B cell (primary cell): ENCODE measurements around the gene CRY1. TPM values are rescaled to one million over a fixed set of nuclear protein-coding genes. Genes with fewer than 3 reads are reported as not detected.

Experiments used
- ATAC-seq: fragments of 200-7000 bp; cut with Tn5 transposase; one replicate; pipeline ENCODE4 v1.10.0; 2021; ENCODE audit warnings: low read depth, mild to moderate bottlenecking, moderate number of reproducible peaks, moderate library complexity
- CTCF ChIA-PET: fragments of 350-600 bp; sonication (Branson Sonifier 250); formaldehyde crosslinking; loops from one replicate; lab custom pipeline; 2021; ENCODE audit warnings: antibody characterized with exemption, inconsistent platforms; lab: Charles Lee
- POLR2A ChIA-PET: fragments of 350-600 bp; sonication (Branson Sonifier 250); formaldehyde crosslinking; loops from one replicate; lab custom pipeline; 2021; ENCODE audit warnings: antibody characterized with exemption; lab: Charles Lee
- DNase-seq: peaks from one replicate; pipeline ENCODE4 v3.0.0; 2013
- H2AFZ ChIP-seq: 2 replicates; pipeline ENCODE4 v1.6.1; 2012; ENCODE audit warnings: mild to moderate bottlenecking, low read depth, low read length; ENCODE audit not compliant: insufficient read depth, poor library complexity, severe bottlenecking
- H3K27ac ChIP-seq, 2 donors: 1 replicate in 1 of 2; 2 replicates in 1 of 2; pipeline ENCODE4 v1.5.1; 2012 to 2013; ENCODE audit warnings: low read length in 2 of 2, mild to moderate bottlenecking in 2 of 2, moderate library complexity in 1 of 2
- H3K27me3 ChIP-seq, 4 experiments: fragments of 200-600 bp in 1 of 4; sonication (generic) in 1 of 4; replicated peaks in 1 of 4; 1 replicate in 2 of 4; 2 replicates in 2 of 4; pipeline versions ENCODE4 v1.6.1 to v1.7.0; 2013 to 2016; ENCODE audit warnings: low read length in 3 of 4, mild to moderate bottlenecking in 2 of 4, mixed read lengths in 1 of 4, moderate library complexity in 1 of 4; ENCODE audit not compliant: insufficient read depth in 4 of 4, control insufficient read depth in 3 of 4; ENCODE audit errors: control extremely low read depth in 1 of 4
- H3K36me3 ChIP-seq, 2 experiments: replicated peaks in 1 of 2; 1 replicate in 1 of 2; 2 replicates in 1 of 2; pipeline versions ENCODE4 v1.6.1 to v1.7.1; 2013; ENCODE audit warnings: low read length in 1 of 2; ENCODE audit not compliant: insufficient read depth in 2 of 2, control insufficient read depth in 1 of 2; ENCODE audit errors: control extremely low read depth in 1 of 2, extremely low read depth in 1 of 2
- H3K4me1 ChIP-seq, 2 donors: fragments of 200-600 bp in 1 of 2; sonication (generic) in 1 of 2; 1 replicate in 1 of 2; 2 replicates in 1 of 2; pipeline versions ENCODE4 v1.5.1 to v1.6.1; 2013 to 2017; ENCODE audit warnings: low read length in 2 of 2; ENCODE audit not compliant: control insufficient read depth in 2 of 2, insufficient read depth in 2 of 2
- H3K4me2 ChIP-seq: replicated peaks from 2 replicates; pipeline ENCODE3; 2012; ENCODE audit warnings: mild to moderate bottlenecking, low read depth, low read length; ENCODE audit not compliant: poor library complexity, severe bottlenecking
- H3K4me3 ChIP-seq, 5 experiments: fragments of 200-600 bp in 1 of 5; sonication (generic) in 1 of 5; 1 replicate in 3 of 5; 2 replicates in 2 of 5; pipeline versions ENCODE4 v1.5.1 to v1.7.0; 2011 to 2016; ENCODE audit warnings: low read length in 4 of 5, mild to moderate bottlenecking in 4 of 5, low read depth in 2 of 5, control low read depth in 1 of 5, moderate library complexity in 1 of 5; ENCODE audit not compliant: insufficient read depth in 1 of 5; ENCODE audit errors: control extremely low read depth in 1 of 5, extremely low read depth in 1 of 5
- H3K79me2 ChIP-seq: fragments of 200-600 bp; sonication (generic); one replicate; pipeline ENCODE4 v1.6.0; 2016; ENCODE audit warnings: low read length; ENCODE audit not compliant: control insufficient read depth, insufficient read depth
- H3K9ac ChIP-seq: fragments of 200-600 bp; sonication (generic); 2 replicates; pipeline ENCODE4 v1.6.1; 2017; ENCODE audit warnings: mild to moderate bottlenecking, low read length, moderate library complexity
- H3K9me3 ChIP-seq, 3 donors: one replicate each; pipeline versions ENCODE4 v1.6.1 to v1.7.1; 2013; ENCODE audit warnings: low read length in 2 of 3; ENCODE audit not compliant: control insufficient read depth in 2 of 3, insufficient read depth in 1 of 3; ENCODE audit errors: control extremely low read depth in 1 of 3
- H4K20me1 ChIP-seq: 2 replicates; pipeline ENCODE4 v1.6.0; 2012; ENCODE audit warnings: mild to moderate bottlenecking, low read length; ENCODE audit not compliant: insufficient read depth, control insufficient read depth, poor library complexity, severe bottlenecking
- H3K27ac Mint-ChIP-seq: one replicate; pipeline ENCODE4 v1.8.0; 2021; ENCODE audit warnings: mixed read lengths
- H3K27me3 Mint-ChIP-seq: one replicate; pipeline ENCODE4 v1.8.0; 2021; ENCODE audit warnings: mixed read lengths
- H3K4me1 Mint-ChIP-seq: one replicate; pipeline ENCODE4 v1.8.0; 2021; ENCODE audit warnings: mixed read lengths
- H3K4me3 Mint-ChIP-seq: one replicate; pipeline ENCODE4 v1.8.0; 2021; ENCODE audit warnings: mixed read lengths
- H3K9me3 Mint-ChIP-seq: one replicate; pipeline ENCODE4 v1.8.0; 2022; ENCODE audit warnings: mixed read lengths; ENCODE audit not compliant: insufficient read depth
- CTCF ChIP-seq: fragments of 200-600 bp; IDR thresholded peaks from one replicate; pipeline ENCODE4 v1.8.0; 2022; ENCODE audit warnings: antibody characterized with exemption, mild to moderate bottlenecking
- EZH2 ChIP-seq: IDR thresholded peaks from 2 replicates; pipeline ENCODE4 v1.6.1; 2012; ENCODE audit warnings: borderline replicate concordance, low read depth, mild to moderate bottlenecking, moderate library complexity, low read length; ENCODE audit not compliant: insufficient read depth, poor library complexity, severe bottlenecking
- WGBS: methylation state at CpG from one replicate; pipeline ENCODE4 v1.1.5; 2013; ENCODE audit warnings: missing lambda C conversion rate; ENCODE audit not compliant: insufficient coverage; 5-methylcytosine and 5-hydroxymethylcytosine counted together
- intact Hi-C: fragments of 100-400 bp; cut with micrococcal nuclease; formaldehyde crosslinking; loops from one replicate; pipeline ENCODE4 v1.10.0; 2022
- polyA plus RNA-seq: library from polyadenylated mRNA; depleted of rRNA; stranded (reverse); fragments of >200 nt; gene quantifications from 2 replicates; pipeline ENCODE4 v1.2.3, GENCODE V29; 2012
- total RNA-seq, 2 donors: library from RNA; stranded (reverse); fragments of 120-200 nt in 1 of 2; gene quantifications; 1 replicate in 1 of 2; 2 replicates in 1 of 2; pipeline versions ENCODE4 v1.2.3 to v1.2.4, GENCODE V29; 2013 to 2022

Gene CRY1
- total and polyA plus RNA-seq, 2 donors (not counting 1 experiment from before 2014, with no cell fraction given), result 2.4 to 8.8 TPM

- no peaks in the 10 kb centered on the region for H3K79me2 ChIP-seq
- peak; percentile 77 for TF ChIP-seq CTCF
- no peak for TF ChIP-seq EZH2
- intact Hi-C loops, result loop anchor here (10.0 kb wide), 1 partner anchor 273 kb away; no protein-coding TSS in a partner anchor
- no peak overlapping the region for H3K27ac ChIP-seq
- Mint-ChIP-seq H3K4me1 (no peaks in the 10 kb centered on the region), H3K27ac (no peak overlapping the region), H3K9me3 (no peaks in the 10 kb centered on the region), H3K4me3 (no peak overlapping the region), H3K27me3 (peaks cover 8% of the 10 kb centered on the region)
- H3K4me3 ChIP-seq, result no peak overlapping the region
- ATAC-seq, result no peak
- ChIA-PET POLR2A (no interaction called here), CTCF (interaction anchor here (0.7 to 8.8 kb wide), 17 partner anchors 10 to 503 kb away, joined by 3 to 246 read pairs (median 3); no protein-coding TSS in a partner anchor)
- whole genome bisulfite sequencing, result 10% methylated on average over 2 of the region's 10 CpGs
- peak; percentile 56 for DNase-seq
- H3K36me3 ChIP-seq, result no peaks in the 10 kb centered on the region
- H3K4me1 ChIP-seq, result no peaks in the 10 kb centered on the region
- H2AFZ ChIP-seq, result no peak overlapping the region
- no peaks in the 10 kb centered on the region for H4K20me1 ChIP-seq
- H3K9me3 ChIP-seq, result no peaks in the 10 kb centered on the region
- H3K4me2 ChIP-seq, result no peak overlapping the region
- peaks cover 0 to 4% (median 0%) of the 10 kb centered on the region in 4 experiments for H3K27me3 ChIP-seq
- H3K9ac ChIP-seq, result no peak overlapping the region
These were observed 38.7 kb upstream of the CRY1 start for GRCh38 chr12:107131832-107132616.
